Prostate gland (tissue), 2 donors: Measurements from ENCODE around the gene ITPR2.

ENCODE experiments used
- CTCF ChIP-seq, 4 experiments: fragments of 200-600 bp in 2 of 4; fragments of 450-650 bp in 2 of 4; sonication (generic) in 2 of 4; IDR thresholded peaks; 1 replicate in 3 of 4; 2 replicates in 1 of 4; pipeline ENCODE4 v1.5.1; 2016 to 2019; ENCODE audit warnings: antibody characterized with exemption in 4 of 4, mild to moderate bottlenecking in 2 of 4, moderate library complexity in 2 of 4
- POLR2A ChIP-seq: fragments of 450-650 bp; IDR thresholded peaks from one replicate; pipeline ENCODE4 v1.6.1; 2016; ENCODE audit warnings: antibody characterized with exemption, mild to moderate bottlenecking
- POLR2AphosphoS5 ChIP-seq: sonication (generic); formaldehyde crosslinking; IDR thresholded peaks from one replicate; pipeline ENCODE4 v1.6.1; 2017; ENCODE audit warnings: antibody characterized with exemption

- TF ChIP-seq CTCF (IDR thresholded peaks at IDR 0.05) (no peak), POLR2A (no peak), POLR2AphosphoS5 (no peak)
These were observed 30.5 kb upstream of the ITPR2 start for GRCh38 chr12:26863515-26863914.
